Breast epithelium (tissue), 3 donors: ENCODE data around the gene GBP1.
"Not testable (repeated sequence)": the region's sequence is repeated elsewhere in the genome, so short reads cannot be mapped to it uniquely, and the experiment has no call there.

Experiments used
- POLR2A ChIP-seq: fragments of 450-650 bp; IDR thresholded peaks from one replicate; pipeline ENCODE4 v1.6.1; 2016; ENCODE audit warnings: antibody characterized with exemption, mild to moderate bottlenecking, moderate library complexity
- POLR2AphosphoS5 ChIP-seq, 3 donors: sonication (generic); formaldehyde crosslinking; IDR thresholded peaks; one replicate each; pipeline ENCODE4 v1.6.1; 2017; ENCODE audit warnings: antibody characterized with exemption in 3 of 3
- TF ChIP-seq, protein P1 (sequence below), 3 donors: fragments of 450-650 bp; IDR thresholded peaks; one replicate each; pipeline ENCODE4 v1.5.1; 2016 to 2017; ENCODE audit warnings: antibody characterized with exemption in 3 of 3, mild to moderate bottlenecking in 3 of 3, moderate library complexity in 3 of 3

DNA sequence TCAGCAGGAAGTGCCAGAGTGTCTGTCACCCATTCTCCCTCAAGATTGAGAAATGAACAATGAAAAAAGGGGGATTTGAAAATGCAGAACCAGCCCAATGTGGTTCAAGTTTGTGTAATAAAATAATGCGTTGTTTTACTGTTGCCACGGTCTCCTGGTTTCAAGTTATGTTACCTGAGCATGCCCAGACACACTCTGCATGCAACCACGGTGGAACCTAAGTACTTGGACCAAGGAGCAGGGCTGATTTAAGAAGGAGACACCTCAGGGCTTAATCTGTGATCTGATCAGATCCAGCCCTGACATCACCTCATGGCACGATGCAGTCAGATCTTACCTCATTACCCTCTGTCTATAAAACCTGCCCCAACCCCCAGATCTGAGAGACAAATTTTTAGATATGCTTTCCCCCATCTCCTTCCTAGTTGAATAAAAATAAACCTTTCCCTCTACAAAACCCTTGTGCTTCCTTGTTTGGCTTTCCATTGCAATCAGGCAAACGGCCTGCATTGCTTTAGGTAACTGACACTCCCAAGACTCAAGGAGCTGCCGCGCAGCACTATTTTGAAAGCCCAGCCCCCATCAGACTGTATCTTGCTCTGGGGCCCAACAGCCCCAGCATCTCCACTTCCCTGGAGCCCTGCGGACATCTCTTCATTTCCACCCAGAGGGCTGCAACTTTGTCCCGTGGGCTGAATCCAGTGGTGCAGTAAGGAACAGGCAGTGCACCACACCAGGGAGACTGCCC is 14.9 kb downstream of the GBP1 start:
- TF ChIP-seq, protein P1, sequence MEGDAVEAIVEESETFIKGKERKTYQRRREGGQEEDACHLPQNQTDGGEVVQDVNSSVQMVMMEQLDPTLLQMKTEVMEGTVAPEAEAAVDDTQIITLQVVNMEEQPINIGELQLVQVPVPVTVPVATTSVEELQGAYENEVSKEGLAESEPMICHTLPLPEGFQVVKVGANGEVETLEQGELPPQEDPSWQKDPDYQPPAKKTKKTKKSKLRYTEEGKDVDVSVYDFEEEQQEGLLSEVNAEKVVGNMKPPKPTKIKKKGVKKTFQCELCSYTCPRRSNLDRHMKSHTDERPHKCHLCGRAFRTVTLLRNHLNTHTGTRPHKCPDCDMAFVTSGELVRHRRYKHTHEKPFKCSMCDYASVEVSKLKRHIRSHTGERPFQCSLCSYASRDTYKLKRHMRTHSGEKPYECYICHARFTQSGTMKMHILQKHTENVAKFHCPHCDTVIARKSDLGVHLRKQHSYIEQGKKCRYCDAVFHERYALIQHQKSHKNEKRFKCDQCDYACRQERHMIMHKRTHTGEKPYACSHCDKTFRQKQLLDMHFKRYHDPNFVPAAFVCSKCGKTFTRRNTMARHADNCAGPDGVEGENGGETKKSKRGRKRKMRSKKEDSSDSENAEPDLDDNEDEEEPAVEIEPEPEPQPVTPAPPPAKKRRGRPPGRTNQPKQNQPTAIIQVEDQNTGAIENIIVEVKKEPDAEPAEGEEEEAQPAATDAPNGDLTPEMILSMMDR (IDR thresholded peaks at IDR 0.05) = not testable (repeated sequence)
- not testable (repeated sequence) for TF ChIP-seq POLR2A; POLR2AphosphoS5 (IDR thresholded peaks at IDR 0.05)
